Measurements from ENCODE around the gene GNAO1. TPM values are rescaled to one million over a fixed set of nuclear protein-coding genes. Genes with fewer than 3 reads are reported as not detected.

The GNAO1 gene
- polyA plus RNA-seq, 1 experiment: 10.8 TPM

DNA sequence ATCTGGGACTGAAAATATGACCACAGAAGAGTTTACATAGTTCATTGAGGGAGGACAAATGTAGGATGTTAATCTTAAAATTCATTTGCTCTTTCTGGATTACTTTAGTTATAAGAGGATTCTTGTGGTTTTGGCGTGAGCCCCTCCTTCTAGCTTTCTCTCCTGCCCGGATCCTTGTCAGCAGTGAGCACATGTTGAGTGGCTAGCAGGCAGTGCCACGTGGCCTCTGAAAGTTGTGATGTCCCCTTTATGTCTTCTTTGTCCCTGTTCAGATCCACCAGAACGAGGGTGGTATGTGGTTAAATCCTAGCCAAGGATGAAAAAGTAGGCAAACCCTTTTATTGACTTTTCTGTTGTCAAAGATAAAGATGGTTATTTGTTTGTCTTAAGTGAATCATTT lies 83.8 kb downstream of the GNAO1 start:
- Histone ChIP-seq H3K36me3 (ENCODE audit: control insufficient read depth, insufficient read depth, low read length) (no peaks in the 10 kb centered on the region; the same call in 1 of the 2 replicates), H3K27me3 (ENCODE audit: control insufficient read depth, insufficient read depth, low read length) (no peaks in the 10 kb centered on the region), H3K4me3 (ENCODE audit: low read depth, low read length) (no peak overlapping the region)
- no peak for DNase-seq (ENCODE audit: low read depth)
- ChIA-PET POLR2A (no interaction called here), CTCF (no interaction called here)
- no peak for TF ChIP-seq CTCF (IDR thresholded peaks at IDR 0.05; ENCODE audit: insufficient read depth, low read depth, low read length)

- Histone ChIP-seq H3K36me3 (ENCODE audit: control insufficient read depth, insufficient read depth, low read length) (no peaks in the 10 kb centered on the region; the same call in 1 of the 2 replicates), H3K27me3 (ENCODE audit: control insufficient read depth, insufficient read depth, low read length) (no peaks in the 10 kb centered on the region), H3K4me3 (ENCODE audit: low read depth, low read length) (no peak overlapping the region)
- no peak for DNase-seq (ENCODE audit: low read depth)
- POLR2A ChIA-PET: no interaction called here
- CTCF ChIA-PET: no interaction called here
- no peak for TF ChIP-seq CTCF (IDR thresholded peaks at IDR 0.05; ENCODE audit: insufficient read depth, low read depth, low read length)
Measured at GRCh38 chr16:56275801-56276200, 84.5 kb downstream of the GNAO1 start.

DNA sequence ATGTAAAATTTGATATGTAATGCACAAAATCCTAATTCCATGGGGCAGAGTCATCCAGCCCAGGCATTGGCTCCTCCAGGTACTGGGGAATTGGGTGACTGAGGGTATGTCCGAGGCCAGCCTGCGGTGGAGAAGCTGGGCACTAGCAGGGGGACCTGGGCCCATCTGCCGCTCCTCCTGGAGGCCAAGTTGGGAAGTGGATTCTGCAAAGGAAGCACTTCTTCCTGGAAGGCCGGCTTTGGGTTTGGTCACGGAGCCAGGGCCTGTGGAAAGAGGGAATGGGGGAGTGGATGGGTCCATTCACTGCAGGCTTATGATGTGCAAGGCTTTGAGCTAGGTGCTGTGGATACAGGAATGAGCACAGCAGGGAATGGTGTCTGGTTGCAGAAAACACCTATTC lies 85.8 kb downstream of the GNAO1 start:
- POLR2A ChIA-PET: no interaction called here
- no peak for TF ChIP-seq CTCF (IDR thresholded peaks at IDR 0.05; ENCODE audit: insufficient read depth, low read depth, low read length)

GRCh38 chr16:56278196-56278855 lies 87.0 kb downstream of the GNAO1 start:
- no peak for DNase-seq (ENCODE audit: low read depth)
- no peak for TF ChIP-seq CTCF (IDR thresholded peaks at IDR 0.05; ENCODE audit: insufficient read depth, low read depth, low read length)
- ChIA-PET POLR2A (no interaction called here), CTCF (interaction anchor here (1.0 to 2.0 kb wide), 4 partner anchors 8 to 44 kb away, joined by 3 to 8 read pairs (median 4); no protein-coding TSS in a partner anchor)
- Histone ChIP-seq H3K4me3 (ENCODE audit: low read depth, low read length) (no peak overlapping the region), H3K36me3 (ENCODE audit: control insufficient read depth, insufficient read depth, low read length) (no peaks in the 10 kb centered on the region; the same call in 1 of the 2 replicates), H3K27me3 (ENCODE audit: control insufficient read depth, insufficient read depth, low read length) (no peaks in the 10 kb centered on the region)

More for the DNA sequence above, 85.8 kb downstream of the GNAO1 start:
- no peaks in the 10 kb centered on the region; the same call in 1 of the 2 replicates for H3K36me3 ChIP-seq (ENCODE audit: control insufficient read depth, insufficient read depth, low read length)
- no peaks in the 10 kb centered on the region for H3K27me3 ChIP-seq (ENCODE audit: control insufficient read depth, insufficient read depth, low read length)
- DNase-seq (ENCODE audit: low read depth): no peak
- CTCF ChIA-PET: interaction anchor here (0.5 to 2.0 kb wide), 6 partner anchors 10 to 334 kb away, joined by 3 to 5 read pairs (median 3); no protein-coding TSS in a partner anchor
- H3K4me3 ChIP-seq (ENCODE audit: low read depth, low read length): no peak overlapping the region

- no peak for TF ChIP-seq CTCF (IDR thresholded peaks at IDR 0.05; ENCODE audit: insufficient read depth, low read depth, low read length)
- H3K36me3 ChIP-seq (ENCODE audit: control insufficient read depth, insufficient read depth, low read length): no peaks in the 10 kb centered on the region; the same call in 1 of the 2 replicates
- ChIA-PET POLR2A (no interaction called here), CTCF (interaction anchor here (1.8 to 2.0 kb wide), 2 partner anchors 9 to 45 kb away, joined by 4 to 8 read pairs; no protein-coding TSS in a partner anchor)
- H3K4me3 ChIP-seq (ENCODE audit: low read depth, low read length): no peak overlapping the region
- DNase-seq (ENCODE audit: low read depth): no peak
- no peaks in the 10 kb centered on the region for H3K27me3 ChIP-seq (ENCODE audit: control insufficient read depth, insufficient read depth, low read length)
Measured at GRCh38 chr16:56279132-56279531, 87.8 kb downstream of the GNAO1 start.

All from BJ (cell line).